C4-2B (cell line): ENCODE measurements around the gene SSBP2.
A peak's percentile ranks its signal among the peaks of the same experiment; 100 is the strongest.

ENCODE experiments used
- ZFX ChIP-seq: fragments of 450-650 bp; IDR thresholded peaks from 2 replicates; pipeline ENCODE4 v1.6.1; 2017
- TF ChIP-seq, protein P1 (sequence below): fragments of 450-650 bp; conservative IDR thresholded peaks from 2 replicates; pipeline ENCODE4 v1.5.1; 2017; ENCODE audit warnings: mild to moderate bottlenecking

- TF ChIP-seq, protein P1, sequence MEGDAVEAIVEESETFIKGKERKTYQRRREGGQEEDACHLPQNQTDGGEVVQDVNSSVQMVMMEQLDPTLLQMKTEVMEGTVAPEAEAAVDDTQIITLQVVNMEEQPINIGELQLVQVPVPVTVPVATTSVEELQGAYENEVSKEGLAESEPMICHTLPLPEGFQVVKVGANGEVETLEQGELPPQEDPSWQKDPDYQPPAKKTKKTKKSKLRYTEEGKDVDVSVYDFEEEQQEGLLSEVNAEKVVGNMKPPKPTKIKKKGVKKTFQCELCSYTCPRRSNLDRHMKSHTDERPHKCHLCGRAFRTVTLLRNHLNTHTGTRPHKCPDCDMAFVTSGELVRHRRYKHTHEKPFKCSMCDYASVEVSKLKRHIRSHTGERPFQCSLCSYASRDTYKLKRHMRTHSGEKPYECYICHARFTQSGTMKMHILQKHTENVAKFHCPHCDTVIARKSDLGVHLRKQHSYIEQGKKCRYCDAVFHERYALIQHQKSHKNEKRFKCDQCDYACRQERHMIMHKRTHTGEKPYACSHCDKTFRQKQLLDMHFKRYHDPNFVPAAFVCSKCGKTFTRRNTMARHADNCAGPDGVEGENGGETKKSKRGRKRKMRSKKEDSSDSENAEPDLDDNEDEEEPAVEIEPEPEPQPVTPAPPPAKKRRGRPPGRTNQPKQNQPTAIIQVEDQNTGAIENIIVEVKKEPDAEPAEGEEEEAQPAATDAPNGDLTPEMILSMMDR, result peak; percentile 70
- no peak for TF ChIP-seq ZFX
These were observed 236.9 kb downstream of the SSBP2 start for GRCh38 chr5:81513982-81514381.
